Suprapubic skin (tissue), 4 donors: Measurements from ENCODE around the gene CD2AP.

Experiments
- CTCF ChIP-seq, 2 donors: fragments of 200-600 bp in 1 of 2; fragments of 450-650 bp in 1 of 2; sonication (generic) in 1 of 2; IDR thresholded peaks; one replicate each; pipeline ENCODE4 v1.5.1; 2016 to 2019; ENCODE audit warnings: antibody characterized with exemption in 2 of 2, mild to moderate bottlenecking in 1 of 2, moderate library complexity in 1 of 2
- EP300 ChIP-seq: sonication (generic); formaldehyde crosslinking; IDR thresholded peaks from one replicate; pipeline ENCODE4 v1.6.1; 2017; ENCODE audit warnings: antibody characterized with exemption
- POLR2A ChIP-seq, 2 donors: fragments of 450-650 bp; IDR thresholded peaks; one replicate each; pipeline ENCODE4 v1.6.1; 2017; ENCODE audit warnings: antibody characterized with exemption in 2 of 2, mild to moderate bottlenecking in 2 of 2, moderate library complexity in 2 of 2
- POLR2AphosphoS5 ChIP-seq, 3 donors: sonication (generic); formaldehyde crosslinking; IDR thresholded peaks; one replicate each; pipeline ENCODE4 v1.6.1; 2017; ENCODE audit warnings: antibody characterized with exemption in 3 of 3

- TF ChIP-seq CTCF (IDR thresholded peaks at IDR 0.05) = no peak
- TF ChIP-seq POLR2A (IDR thresholded peaks at IDR 0.05) = no peak
- TF ChIP-seq POLR2AphosphoS5 (IDR thresholded peaks at IDR 0.05) = no peak
- no peak for TF ChIP-seq EP300
Measured at GRCh38 chr6:47587493-47587892, 109.9 kb downstream of the CD2AP start.
